Transverse colon (tissue), 4 donors: Measurements from ENCODE around the gene AKAP6. TPM values are rescaled to one million over a fixed set of nuclear protein-coding genes. Genes with fewer than 3 reads are reported as not detected.

Experiments used
- DNase-seq: peaks from one replicate; pipeline ENCODE4 v3.0.0-alpha.2; 2019
- H3K27ac ChIP-seq, 4 donors: fragments of 200-600 bp; sonication (generic); 2 replicates each; pipeline ENCODE4 v1.5.1; 2016 to 2018; ENCODE audit warnings: inconsistent platforms in 4 of 4
- H3K27me3 ChIP-seq: fragments of 200-600 bp; sonication (generic); 2 replicates; pipeline ENCODE4 v1.5.1; 2017; ENCODE audit warnings: inconsistent platforms
- H3K36me3 ChIP-seq, 4 donors: fragments of 200-600 bp; sonication (generic); 2 replicates each; pipeline ENCODE4 v1.5.1; 2017 to 2019; ENCODE audit warnings: inconsistent platforms in 4 of 4
- H3K4me1 ChIP-seq, 4 donors: fragments of 200-600 bp; sonication (generic); 2 replicates each; pipeline ENCODE4 v1.5.1; 2017 to 2020; ENCODE audit warnings: inconsistent platforms in 4 of 4
- H3K4me3 ChIP-seq, 4 donors: fragments of 200-600 bp; sonication (generic); 1 replicate in 1 of 4; 2 replicates in 3 of 4; pipeline versions ENCODE4 v1.5.1 to v1.6.1; 2017 to 2019; ENCODE audit warnings: inconsistent platforms in 4 of 4
- H3K9me3 ChIP-seq, 2 donors: fragments of 200-600 bp; sonication (generic); 2 replicates each; pipeline ENCODE4 v1.5.1; 2017 to 2019; ENCODE audit warnings: inconsistent platforms in 2 of 2
- EP300 ChIP-seq: sonication (generic); formaldehyde crosslinking; IDR thresholded peaks from one replicate; pipeline ENCODE4 v1.6.1; 2017; ENCODE audit warnings: antibody characterized with exemption, low read depth
- POLR2A ChIP-seq: fragments of 450-650 bp; IDR thresholded peaks from one replicate; pipeline ENCODE4 v1.6.1; 2016; ENCODE audit warnings: antibody characterized with exemption, mild to moderate bottlenecking, moderate library complexity
- POLR2AphosphoS5 ChIP-seq, 3 donors: sonication (generic); formaldehyde crosslinking; IDR thresholded peaks; one replicate each; pipeline ENCODE4 v1.6.1; 2016; ENCODE audit warnings: antibody characterized with exemption in 3 of 3
- WGBS, 2 donors: methylation state at CpG; one replicate each; pipeline ENCODE4 v1.1.5; 2018; ENCODE audit warnings: low coverage in 1 of 2; 5-methylcytosine and 5-hydroxymethylcytosine counted together
- in situ Hi-C, 4 donors: fragments of 200-750 bp; cut with MboI; loops; one replicate each; pipeline versions ENCODE4 v1.15.0 to v1.15.1; 2017; ENCODE audit warnings: low sequenced_read_pairs in 3 of 4, low pct_ligation_motif_present in 1 of 4, low pct_unique_long_range_greater_than_20kb in 1 of 4
- intact Hi-C: fragments of 100-400 bp; cut with DNase I; formaldehyde crosslinking; loops from one replicate; pipeline ENCODE4 v1.15.1; 2023; ENCODE audit warnings: low total_unique reads
- total RNA-seq, 4 donors: library from RNA; depleted of rRNA; stranded (reverse); fragments of >200 nt; gene quantifications; one replicate each; pipeline ENCODE4 v1.1.0, GENCODE V29; 2016
- TF ChIP-seq, protein P1 (sequence below), 5 experiments: fragments of 200-600 bp in 3 of 5; fragments of 450-650 bp in 2 of 5; sonication (generic) in 3 of 5; IDR thresholded peaks; 1 replicate in 2 of 5; 2 replicates in 3 of 5; pipeline ENCODE4 v1.5.1; 2016 to 2017; ENCODE audit warnings: antibody characterized with exemption in 5 of 5, inconsistent platforms in 3 of 5, mild to moderate bottlenecking in 2 of 5, moderate library complexity in 1 of 5

The AKAP6 gene
- total RNA-seq, 4 donors from 2014 or later, result 6.3 to 16.7 (median 9.7) TPM

GRCh38 chr14:32818581-32818980 lies 489.5 kb downstream of the AKAP6 start:
- no peak for DNase-seq
- Histone ChIP-seq H3K4me3 (no peak overlapping the region), H3K36me3 (no peaks in the 10 kb centered on the region), H3K27ac (no peak overlapping the region), H3K27me3 (no peaks in the 10 kb centered on the region), H3K4me1 (no peaks in the 10 kb centered on the region), H3K9me3 (no peaks in the 10 kb centered on the region)
- intact Hi-C loops (no loop called here), in situ Hi-C loops (no loop called here)
- 73 to 79% methylated on average over 4 of the region's 4 CpGs for WGBS, 2 donors
- TF ChIP-seq POLR2AphosphoS5 (IDR thresholded peaks at IDR 0.05) (no peak), EP300 (no peak), POLR2A (no peak)
- TF ChIP-seq, protein P1, sequence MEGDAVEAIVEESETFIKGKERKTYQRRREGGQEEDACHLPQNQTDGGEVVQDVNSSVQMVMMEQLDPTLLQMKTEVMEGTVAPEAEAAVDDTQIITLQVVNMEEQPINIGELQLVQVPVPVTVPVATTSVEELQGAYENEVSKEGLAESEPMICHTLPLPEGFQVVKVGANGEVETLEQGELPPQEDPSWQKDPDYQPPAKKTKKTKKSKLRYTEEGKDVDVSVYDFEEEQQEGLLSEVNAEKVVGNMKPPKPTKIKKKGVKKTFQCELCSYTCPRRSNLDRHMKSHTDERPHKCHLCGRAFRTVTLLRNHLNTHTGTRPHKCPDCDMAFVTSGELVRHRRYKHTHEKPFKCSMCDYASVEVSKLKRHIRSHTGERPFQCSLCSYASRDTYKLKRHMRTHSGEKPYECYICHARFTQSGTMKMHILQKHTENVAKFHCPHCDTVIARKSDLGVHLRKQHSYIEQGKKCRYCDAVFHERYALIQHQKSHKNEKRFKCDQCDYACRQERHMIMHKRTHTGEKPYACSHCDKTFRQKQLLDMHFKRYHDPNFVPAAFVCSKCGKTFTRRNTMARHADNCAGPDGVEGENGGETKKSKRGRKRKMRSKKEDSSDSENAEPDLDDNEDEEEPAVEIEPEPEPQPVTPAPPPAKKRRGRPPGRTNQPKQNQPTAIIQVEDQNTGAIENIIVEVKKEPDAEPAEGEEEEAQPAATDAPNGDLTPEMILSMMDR (IDR thresholded peaks at IDR 0.05), result no peak

GRCh38 chr14:32820181-32820580 lies 491.1 kb downstream of the AKAP6 start:
- Histone ChIP-seq H3K27ac (no peak overlapping the region), H3K9me3 (no peaks in the 10 kb centered on the region), H3K4me3 (no peak overlapping the region), H3K27me3 (no peaks in the 10 kb centered on the region), H3K4me1 (no peaks in the 10 kb centered on the region), H3K36me3 (no peaks in the 10 kb centered on the region)
- TF ChIP-seq POLR2AphosphoS5 (IDR thresholded peaks at IDR 0.05), result no peak
- TF ChIP-seq POLR2A, result no peak
- TF ChIP-seq, protein P1 (IDR thresholded peaks at IDR 0.05), result no peak
- no peak for TF ChIP-seq EP300
- WGBS, 2 donors, result 92% methylated on average over 1 of the region's 1 CpG; no CpG with 5 or more reads in 1 of the 2 donors
- intact Hi-C loops (no loop called here), in situ Hi-C loops (no loop called here)
- DNase-seq, result no peak

GRCh38 chr14:32820682-32821081 lies 491.6 kb downstream of the AKAP6 start:
- no peak for DNase-seq
- Histone ChIP-seq H3K27me3 (no peaks in the 10 kb centered on the region), H3K36me3 (no peaks in the 10 kb centered on the region), H3K4me3 (no peak overlapping the region), H3K9me3 (no peaks in the 10 kb centered on the region), H3K27ac (no peak overlapping the region), H3K4me1 (no peaks in the 10 kb centered on the region)
- TF ChIP-seq EP300 (no peak), POLR2A (no peak), POLR2AphosphoS5 (IDR thresholded peaks at IDR 0.05) (no peak)
- TF ChIP-seq, protein P1 (IDR thresholded peaks at IDR 0.05), result no peak
- in situ Hi-C loops, result no loop called here
- intact Hi-C loops, result no loop called here

DNA sequence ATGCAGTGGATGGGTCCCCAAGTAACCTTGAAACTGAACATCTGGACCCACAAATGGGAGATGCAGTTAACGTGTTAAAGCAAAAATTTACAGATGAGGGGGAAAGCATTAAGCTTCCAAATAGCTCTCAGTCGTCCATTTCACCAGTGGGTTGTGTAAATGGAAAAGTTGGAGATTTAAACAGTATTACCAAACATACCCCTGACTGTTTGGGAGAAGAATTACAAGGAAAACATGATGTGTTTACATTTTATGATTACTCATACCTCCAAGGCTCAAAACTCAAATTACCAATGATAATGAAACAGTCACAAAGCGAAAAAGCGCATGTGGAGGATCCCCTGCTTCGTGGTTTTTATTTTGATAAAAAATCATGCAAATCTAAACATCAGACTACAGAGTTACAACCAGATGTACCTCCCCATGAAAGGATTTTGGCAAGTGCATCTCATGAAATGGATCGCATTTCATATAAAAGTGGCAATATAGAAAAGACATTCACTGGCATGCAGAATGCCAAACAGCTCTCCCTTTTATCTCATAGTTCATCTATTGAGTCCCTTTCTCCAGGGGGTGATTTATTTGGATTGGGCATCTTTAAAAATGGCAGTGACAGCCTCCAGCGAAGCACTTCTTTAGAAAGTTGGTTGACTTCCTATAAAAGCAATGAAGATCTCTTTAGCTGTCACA lies 493.0 kb downstream of the AKAP6 start:
- no peaks in the 10 kb centered on the region for H3K9me3 ChIP-seq
- in situ Hi-C loops, result no loop called here
- H3K27ac ChIP-seq, result no peak overlapping the region
- no peaks in the 10 kb centered on the region for H3K4me1 ChIP-seq
- no peaks in the 10 kb centered on the region for H3K36me3 ChIP-seq
- 80 to 85% methylated on average over 6 to 7 of the region's 7 CpGs for WGBS, 2 donors
- no peak for TF ChIP-seq POLR2A
- no peak for TF ChIP-seq POLR2AphosphoS5 (IDR thresholded peaks at IDR 0.05)
- no peak for TF ChIP-seq EP300
- TF ChIP-seq, protein P1 (IDR thresholded peaks at IDR 0.05), result no peak
- intact Hi-C loops, result no loop called here
- no peak overlapping the region for H3K4me3 ChIP-seq
- DNase-seq, result no peak
- no peaks in the 10 kb centered on the region for H3K27me3 ChIP-seq
